Kidney epithelial cell (primary cell): ENCODE measurements around the gene JPH2. TPM values are rescaled to one million over a fixed set of nuclear protein-coding genes. Genes with fewer than 3 reads are reported as not detected.

Experiments
- DNase-seq: peaks from one replicate; pipeline ENCODE4 v3.0.0-alpha.2; 2010; ENCODE audit warnings: low read depth
- H3K27me3 ChIP-seq: 2 replicates; pipeline ENCODE4 v1.6.0; 2011; ENCODE audit warnings: low read length; ENCODE audit not compliant: control insufficient read depth, insufficient read depth
- H3K36me3 ChIP-seq: 2 replicates; pipeline ENCODE4 v1.5.1; 2011; ENCODE audit warnings: low read length; ENCODE audit not compliant: control insufficient read depth, insufficient read depth
- H3K4me3 ChIP-seq: 2 replicates; pipeline ENCODE4 v1.5.1; 2011; ENCODE audit warnings: low read depth, mild to moderate bottlenecking, control low read depth, low read length
- total RNA-seq: library from RNA; depleted of rRNA; stranded (reverse); fragments of >200 nt; gene quantifications from 2 replicates; pipeline ENCODE4 v1.2.3, GENCODE V29; 2015
- TF ChIP-seq, protein P1 (sequence below): IDR thresholded peaks from 2 replicates; pipeline ENCODE4 v1.5.1; 2011; ENCODE audit warnings: mild to moderate bottlenecking, moderate library complexity, low read length, control low read depth, inconsistent platforms; ENCODE audit not compliant: insufficient read depth, poor library complexity, severe bottlenecking

The JPH2 gene
- total RNA-seq, 1 donor from 2014 or later: 3.0 TPM

DNA sequence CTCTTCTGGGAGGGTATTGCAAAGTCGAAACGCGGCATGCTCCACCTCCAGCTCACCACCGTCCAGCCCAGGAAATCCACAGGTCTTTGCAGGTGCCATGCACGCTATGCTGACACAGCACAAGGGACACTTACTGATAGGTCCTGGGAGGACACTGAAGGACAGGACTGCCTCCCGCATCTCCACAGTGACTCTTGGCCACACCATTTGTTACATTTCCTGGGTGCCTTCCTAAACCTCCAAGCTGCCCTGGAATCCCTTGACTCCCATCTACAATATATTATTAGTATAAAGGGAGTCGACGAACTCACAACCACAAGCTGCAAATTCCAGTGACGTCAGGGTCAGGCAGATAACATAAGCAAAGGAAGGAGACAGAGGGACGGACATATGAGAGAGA lies 106.9 kb downstream of the JPH2 start:
- TF ChIP-seq, protein P1, sequence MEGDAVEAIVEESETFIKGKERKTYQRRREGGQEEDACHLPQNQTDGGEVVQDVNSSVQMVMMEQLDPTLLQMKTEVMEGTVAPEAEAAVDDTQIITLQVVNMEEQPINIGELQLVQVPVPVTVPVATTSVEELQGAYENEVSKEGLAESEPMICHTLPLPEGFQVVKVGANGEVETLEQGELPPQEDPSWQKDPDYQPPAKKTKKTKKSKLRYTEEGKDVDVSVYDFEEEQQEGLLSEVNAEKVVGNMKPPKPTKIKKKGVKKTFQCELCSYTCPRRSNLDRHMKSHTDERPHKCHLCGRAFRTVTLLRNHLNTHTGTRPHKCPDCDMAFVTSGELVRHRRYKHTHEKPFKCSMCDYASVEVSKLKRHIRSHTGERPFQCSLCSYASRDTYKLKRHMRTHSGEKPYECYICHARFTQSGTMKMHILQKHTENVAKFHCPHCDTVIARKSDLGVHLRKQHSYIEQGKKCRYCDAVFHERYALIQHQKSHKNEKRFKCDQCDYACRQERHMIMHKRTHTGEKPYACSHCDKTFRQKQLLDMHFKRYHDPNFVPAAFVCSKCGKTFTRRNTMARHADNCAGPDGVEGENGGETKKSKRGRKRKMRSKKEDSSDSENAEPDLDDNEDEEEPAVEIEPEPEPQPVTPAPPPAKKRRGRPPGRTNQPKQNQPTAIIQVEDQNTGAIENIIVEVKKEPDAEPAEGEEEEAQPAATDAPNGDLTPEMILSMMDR: no peak
- DNase-seq: no peak
- no peak overlapping the region for H3K4me3 ChIP-seq

DNA sequence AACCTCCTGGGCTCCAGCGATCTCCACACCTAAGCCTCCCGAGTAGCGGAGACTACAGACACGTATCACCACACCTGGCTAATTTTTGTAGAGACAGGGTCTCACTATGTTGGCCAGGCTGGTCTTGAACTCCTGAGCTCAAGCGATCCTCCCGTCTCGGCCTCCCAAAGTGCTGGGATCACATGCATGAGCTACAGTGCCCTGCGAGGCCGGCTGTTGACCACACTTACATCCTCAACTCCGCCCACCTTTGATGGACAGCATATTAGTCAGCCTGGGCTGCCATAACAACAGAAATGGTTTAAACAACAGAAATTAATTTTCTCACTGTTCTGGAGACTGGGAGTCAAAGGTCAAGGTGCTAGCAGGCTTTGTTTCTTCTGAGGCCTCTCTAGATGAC lies 107.7 kb downstream of the JPH2 start:
- no peak for DNase-seq

More for the DNA sequence above, 106.9 kb downstream of the JPH2 start:
- Histone ChIP-seq H3K36me3 (no peaks in the 10 kb centered on the region), H3K27me3 (no peaks in the 10 kb centered on the region)

DNA sequence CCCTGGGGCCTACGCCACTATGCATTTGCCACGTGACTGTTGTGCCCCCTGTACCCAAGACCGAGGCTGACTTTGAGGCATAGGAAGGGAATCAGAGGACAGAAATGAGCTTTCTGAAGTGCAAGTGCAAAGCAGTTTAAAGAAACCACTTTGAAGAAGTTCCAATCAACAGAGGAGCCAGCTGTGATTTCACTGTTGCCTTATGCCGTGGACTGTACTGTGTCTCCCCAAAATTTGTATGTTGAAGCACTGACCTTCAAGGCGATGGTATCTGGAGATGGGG lies 111.1 kb downstream of the JPH2 start:
- no peak for DNase-seq
- no peak overlapping the region for H3K4me3 ChIP-seq
- H3K36me3 ChIP-seq: no peaks in the 10 kb centered on the region
- H3K27me3 ChIP-seq: peaks cover 4% of the 10 kb centered on the region
- TF ChIP-seq, protein P1: no peak

More for the DNA sequence above, 107.7 kb downstream of the JPH2 start:
- H3K27me3 ChIP-seq: no peaks in the 10 kb centered on the region
- H3K4me3 ChIP-seq: no peak overlapping the region
- TF ChIP-seq, protein P1: no peak
- no peaks in the 10 kb centered on the region for H3K36me3 ChIP-seq

DNA sequence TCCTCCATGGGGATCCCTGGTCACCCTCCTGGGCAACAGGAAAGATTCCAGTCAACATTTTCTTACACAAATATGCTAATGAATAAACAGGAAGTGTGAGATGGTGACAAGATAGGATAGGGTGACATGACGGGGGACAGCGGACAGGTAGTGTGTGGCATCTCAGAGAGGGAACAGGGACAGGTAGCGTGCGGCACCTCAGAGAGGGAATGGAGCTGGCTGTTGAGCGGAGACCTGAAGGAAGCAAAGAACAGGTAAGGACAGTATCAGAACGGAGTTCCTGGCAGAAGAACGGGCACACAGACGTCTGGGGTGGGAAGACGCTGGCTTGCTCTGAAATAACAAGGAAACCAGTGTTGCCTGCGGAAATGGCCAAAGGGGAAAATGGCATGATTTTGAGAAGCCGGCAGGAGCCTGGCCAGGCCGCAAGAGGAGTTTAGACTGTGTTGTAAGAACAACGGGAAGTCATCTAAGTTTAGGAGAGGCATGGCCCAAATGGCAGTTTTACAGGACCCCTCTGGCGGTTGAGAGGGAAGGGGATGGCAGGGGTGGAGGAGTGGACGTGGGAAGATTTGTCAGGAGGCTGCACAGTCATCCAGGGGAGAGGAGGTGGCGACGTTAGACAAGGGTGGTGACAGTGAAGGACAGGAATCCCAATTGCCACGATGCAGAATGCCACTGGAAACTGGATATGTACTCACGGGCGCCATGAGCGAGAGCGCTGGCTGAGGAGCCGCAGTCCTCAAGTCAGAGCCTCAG lies 111.6 kb downstream of the JPH2 start:
- Histone ChIP-seq H3K4me3 (no peak overlapping the region), H3K27me3 (peaks cover 4% of the 10 kb centered on the region), H3K36me3 (no peaks in the 10 kb centered on the region)
- no peak for DNase-seq
- TF ChIP-seq, protein P1: no peak

DNA sequence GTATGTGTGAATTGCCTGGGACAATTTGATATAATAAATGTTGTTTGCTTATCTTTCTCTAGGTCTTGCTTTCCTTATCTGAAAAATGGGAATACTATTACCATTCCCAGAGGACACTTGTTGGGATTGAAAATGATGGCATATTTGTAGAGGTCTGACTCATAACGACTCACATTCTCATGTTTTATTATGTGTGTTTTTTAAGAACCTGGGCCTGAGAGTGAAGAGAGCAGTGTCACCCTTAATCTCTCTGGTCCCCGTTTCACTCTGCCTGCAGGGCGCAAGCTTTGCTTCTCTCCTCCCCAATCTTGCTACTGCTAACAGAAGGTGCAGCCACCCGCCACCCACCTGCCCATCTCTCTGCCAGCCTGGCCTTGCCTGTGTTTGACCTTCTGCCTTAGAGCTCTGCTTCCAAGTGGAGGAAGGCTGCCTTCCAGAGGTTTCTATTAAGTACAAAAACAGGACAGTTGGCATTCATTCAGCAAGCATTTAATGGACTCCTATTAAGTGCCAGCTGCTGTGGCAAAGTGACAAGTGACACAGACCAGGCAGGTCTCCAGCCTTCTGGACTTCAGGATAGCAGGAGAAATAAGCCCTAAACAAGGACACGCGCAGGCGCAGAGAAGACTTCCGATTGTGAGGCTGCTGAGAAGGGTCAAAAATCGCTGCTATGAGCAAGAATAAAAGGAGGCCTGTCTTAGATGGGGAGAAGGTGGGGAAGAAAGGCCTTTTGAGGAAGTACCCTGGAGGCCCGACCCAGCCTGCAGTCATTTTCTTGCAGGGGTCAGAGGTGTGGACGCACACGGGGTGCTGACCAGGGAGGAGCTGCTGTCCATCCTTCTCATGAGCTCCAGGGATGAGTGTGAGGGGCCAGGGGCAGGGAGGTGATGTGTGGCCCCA lies 112.5 kb downstream of the JPH2 start:
- TF ChIP-seq, protein P1: no peak
- peak; percentile 43 for DNase-seq
- Histone ChIP-seq H3K4me3 (no peak overlapping the region), H3K27me3 (peaks cover 4% of the 10 kb centered on the region), H3K36me3 (no peaks in the 10 kb centered on the region)

DNA sequence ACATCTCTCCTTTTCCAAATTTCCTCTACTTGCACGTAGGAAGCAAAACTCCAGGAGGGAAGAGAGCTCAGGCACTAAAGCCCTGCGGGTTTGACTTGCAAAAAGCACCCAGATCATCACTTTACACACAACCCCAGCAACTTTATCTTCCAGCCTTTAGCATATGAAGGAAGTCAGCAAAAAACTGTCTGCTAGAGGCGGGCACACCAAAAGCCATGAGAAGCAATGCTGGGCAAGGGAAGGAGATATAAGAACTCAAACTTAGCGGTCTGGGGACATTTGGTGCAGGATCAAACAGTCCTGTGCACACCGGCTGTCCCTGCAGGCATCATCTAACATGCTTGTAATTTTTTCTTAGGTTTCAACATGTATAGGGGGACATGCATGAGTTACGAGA lies 113.3 kb downstream of the JPH2 start:
- H3K4me3 ChIP-seq: no peak overlapping the region
- DNase-seq: no peak
- peaks cover 4% of the 10 kb centered on the region for H3K27me3 ChIP-seq
- H3K36me3 ChIP-seq: no peaks in the 10 kb centered on the region
- TF ChIP-seq, protein P1: no peak
